ENCODE data around the gene ETV3. TPM values are rescaled to one million over a fixed set of nuclear protein-coding genes. Genes with fewer than 3 reads are reported as not detected.
A peak's percentile ranks its signal among the peaks of the same experiment; 100 is the strongest.

Gene ETV3
- total RNA-seq, 6 donors from 2014 or later, result 14.7 to 34.8 (median 27.6) TPM

GRCh38 chr1:157181258-157181657 is 43.1 kb upstream of the ETV3 start:
- Histone ChIP-seq H3K4me1 (no peaks in the 10 kb centered on the region), H3K36me3 (no peaks in the 10 kb centered on the region), H3K9me3 (no peaks in the 10 kb centered on the region), H3K4me3 (no peak overlapping the region), H3K27ac (no peak overlapping the region), H3K27me3 (no peaks in the 10 kb centered on the region)
- ATAC-seq (ENCODE audit: low FRiP score in 2 of 2) (no peak), DNase-seq (peak in 1 of 2 donors; percentile 23)
- TF ChIP-seq CTCF (IDR thresholded peaks at IDR 0.05) (no peak), POLR2AphosphoS5 (IDR thresholded peaks at IDR 0.05) (no peak), POLR2A (IDR thresholded peaks at IDR 0.05) (no peak), EP300 (IDR thresholded peaks at IDR 0.05) (no peak)
- WGBS, 2 donors, result 44 to 47% methylated on average over 4 to 5 of the region's 5 CpGs

GRCh38 chr1:157178490-157178889 is 40.3 kb upstream of the ETV3 start:
- H3K27me3 ChIP-seq, result no peaks in the 10 kb centered on the region
- DNase-seq (no peak), ATAC-seq (ENCODE audit: low FRiP score in 2 of 2) (no peak)
- 61 to 62% methylated on average over 3 of the region's 3 CpGs for WGBS, 2 donors
- H3K36me3 ChIP-seq, result no peaks in the 10 kb centered on the region
- H3K4me3 ChIP-seq, result no peak overlapping the region
- no peaks in the 10 kb centered on the region for H3K4me1 ChIP-seq
- TF ChIP-seq POLR2A (IDR thresholded peaks at IDR 0.05), result no peak
- TF ChIP-seq EP300 (IDR thresholded peaks at IDR 0.05), result no peak
- TF ChIP-seq CTCF (IDR thresholded peaks at IDR 0.05), result no peak
- TF ChIP-seq POLR2AphosphoS5 (IDR thresholded peaks at IDR 0.05), result no peak
- no peak overlapping the region for H3K27ac ChIP-seq
- no peaks in the 10 kb centered on the region for H3K9me3 ChIP-seq

GRCh38 chr1:157177733-157178394 is 39.7 kb upstream of the ETV3 start:
- Histone ChIP-seq H3K4me3 (no peak overlapping the region), H3K27ac (no peak overlapping the region), H3K36me3 (no peaks in the 10 kb centered on the region), H3K4me1 (no peaks in the 10 kb centered on the region), H3K27me3 (no peaks in the 10 kb centered on the region), H3K9me3 (no peaks in the 10 kb centered on the region)
- ATAC-seq (ENCODE audit: low FRiP score in 2 of 2) (no peak), DNase-seq (peak in 1 of 2 donors; percentile 18)
- TF ChIP-seq CTCF (IDR thresholded peaks at IDR 0.05), result no peak
- TF ChIP-seq POLR2A (IDR thresholded peaks at IDR 0.05), result no peak
- TF ChIP-seq POLR2AphosphoS5 (IDR thresholded peaks at IDR 0.05), result no peak
- no peak for TF ChIP-seq EP300 (IDR thresholded peaks at IDR 0.05)
- WGBS, 2 donors, result 63 to 64% methylated on average over 4 of the region's 4 CpGs

- Histone ChIP-seq H3K27me3 (no peaks in the 10 kb centered on the region), H3K4me3 (no peak overlapping the region), H3K4me1 (no peaks in the 10 kb centered on the region), H3K36me3 (no peaks in the 10 kb centered on the region), H3K27ac (no peak overlapping the region), H3K9me3 (no peaks in the 10 kb centered on the region)
- DNase-seq (no peak), ATAC-seq (ENCODE audit: low FRiP score in 2 of 2) (no peak)
- 90 to 93% methylated on average over 6 of the region's 6 CpGs for WGBS, 2 donors
- no peak for TF ChIP-seq POLR2AphosphoS5 (IDR thresholded peaks at IDR 0.05)
- no peak for TF ChIP-seq CTCF (IDR thresholded peaks at IDR 0.05)
- TF ChIP-seq POLR2A (IDR thresholded peaks at IDR 0.05), result no peak
- no peak for TF ChIP-seq EP300 (IDR thresholded peaks at IDR 0.05)
Measured at GRCh38 chr1:157176591-157177121, 38.5 kb upstream of the ETV3 start.

- WGBS, 2 donors, result 83 to 95% methylated on average over 1 of the region's 1 CpG
- no peaks in the 10 kb centered on the region for H3K9me3 ChIP-seq
- no peaks in the 10 kb centered on the region for H3K27me3 ChIP-seq
- TF ChIP-seq POLR2AphosphoS5 (IDR thresholded peaks at IDR 0.05) (no peak), EP300 (IDR thresholded peaks at IDR 0.05) (no peak), CTCF (IDR thresholded peaks at IDR 0.05) (no peak), POLR2A (IDR thresholded peaks at IDR 0.05) (no peak)
- no peaks in the 10 kb centered on the region for H3K4me1 ChIP-seq
- DNase-seq, result no peak
- H3K27ac ChIP-seq, result no peak overlapping the region
- no peak overlapping the region for H3K4me3 ChIP-seq
- no peaks in the 10 kb centered on the region for H3K36me3 ChIP-seq
- no peak for ATAC-seq (ENCODE audit: low FRiP score in 2 of 2)
Measured at GRCh38 chr1:157176016-157176415, 37.8 kb upstream of the ETV3 start.

All from upper lobe of left lung (tissue), 6 donors.